ENCODE data around the gene PPBP. TPM values are rescaled to one million over a fixed set of nuclear protein-coding genes. Genes with fewer than 3 reads are reported as not detected.

The PPBP gene
- total RNA-seq, 2 donors from 2014 or later = 58.0 to 1,001 TPM

GRCh38 chr4:74014332-74014731, 26.3 kb upstream of the PPBP start:
- ATAC-seq = no peak
- H3K9me3 ChIP-seq (ENCODE audit: control insufficient read depth, low read length, poor library complexity, severe bottlenecking) = no peaks in the 10 kb centered on the region
- H3K4me1 Mint-ChIP-seq = no peaks in the 10 kb centered on the region
- H3K27ac Mint-ChIP-seq = no peak overlapping the region
- H3K4me3 Mint-ChIP-seq = no peak overlapping the region
- no peak for DNase-seq
- H3K27me3 Mint-ChIP-seq = peaks cover 4% of the 10 kb centered on the region
- H3K36me3 Mint-ChIP-seq (ENCODE audit: low read depth) = no peaks in the 10 kb centered on the region

GRCh38 chr4:74013264-74013663, 25.3 kb upstream of the PPBP start:
- Mint-ChIP-seq H3K27ac (no peak overlapping the region), H3K4me3 (no peak overlapping the region), H3K36me3 (ENCODE audit: low read depth) (no peaks in the 10 kb centered on the region), H3K4me1 (no peaks in the 10 kb centered on the region), H3K27me3 (peaks cover 4% of the 10 kb centered on the region)
- DNase-seq (no peak), ATAC-seq (no peak)
- no peaks in the 10 kb centered on the region for H3K9me3 ChIP-seq (ENCODE audit: control insufficient read depth, low read length, poor library complexity, severe bottlenecking)

- Mint-ChIP-seq H3K36me3 (ENCODE audit: low read depth) (no peaks in the 10 kb centered on the region), H3K27me3 (peaks cover 4% of the 10 kb centered on the region), H3K27ac (no peak overlapping the region), H3K4me3 (no peak overlapping the region), H3K4me1 (no peaks in the 10 kb centered on the region)
- no peak for ATAC-seq
- DNase-seq = no peak
- H3K9me3 ChIP-seq (ENCODE audit: control insufficient read depth, low read length, poor library complexity, severe bottlenecking) = no peaks in the 10 kb centered on the region
These were observed 24.1 kb upstream of the PPBP start for GRCh38 chr4:74012130-74012529.

- H3K27ac Mint-ChIP-seq = no peak overlapping the region
- H3K4me3 Mint-ChIP-seq = no peak overlapping the region
- no peaks in the 10 kb centered on the region for H3K9me3 ChIP-seq (ENCODE audit: control insufficient read depth, low read length, poor library complexity, severe bottlenecking)
- ATAC-seq (no peak), DNase-seq (no peak)
- peaks cover 4% of the 10 kb centered on the region for H3K27me3 Mint-ChIP-seq
- H3K36me3 Mint-ChIP-seq (ENCODE audit: low read depth) = no peaks in the 10 kb centered on the region
- H3K4me1 Mint-ChIP-seq = no peaks in the 10 kb centered on the region
These were observed 21.3 kb upstream of the PPBP start for GRCh38 chr4:74009307-74009706.

- no peaks in the 10 kb centered on the region for H3K4me1 Mint-ChIP-seq
- DNase-seq (no peak), ATAC-seq (no peak)
- H3K9me3 ChIP-seq (ENCODE audit: control insufficient read depth, low read length, poor library complexity, severe bottlenecking) = no peaks in the 10 kb centered on the region
- no peak overlapping the region for H3K4me3 Mint-ChIP-seq
- H3K27ac Mint-ChIP-seq = no peak overlapping the region
- H3K27me3 Mint-ChIP-seq = peaks cover 4% of the 10 kb centered on the region
- H3K36me3 Mint-ChIP-seq (ENCODE audit: low read depth) = no peaks in the 10 kb centered on the region
These were observed 18.1 kb upstream of the PPBP start for GRCh38 chr4:74006009-74006476.

- no peaks in the 10 kb centered on the region for H3K27me3 Mint-ChIP-seq
- no peaks in the 10 kb centered on the region for H3K9me3 ChIP-seq (ENCODE audit: control insufficient read depth, low read length, poor library complexity, severe bottlenecking)
- no peak for ATAC-seq
- H3K36me3 Mint-ChIP-seq (ENCODE audit: low read depth) = no peaks in the 10 kb centered on the region
- no peak for DNase-seq
- no peak overlapping the region for H3K4me3 Mint-ChIP-seq
- no peaks in the 10 kb centered on the region for H3K4me1 Mint-ChIP-seq
- H3K27ac Mint-ChIP-seq = no peak overlapping the region
These were observed 17.5 kb upstream of the PPBP start for GRCh38 chr4:74005528-74005927.

- H3K27me3 Mint-ChIP-seq = no peaks in the 10 kb centered on the region
- no peak overlapping the region for H3K4me3 Mint-ChIP-seq
- no peaks in the 10 kb centered on the region for H3K9me3 ChIP-seq (ENCODE audit: control insufficient read depth, low read length, poor library complexity, severe bottlenecking)
- H3K4me1 Mint-ChIP-seq = no peaks in the 10 kb centered on the region
- H3K27ac Mint-ChIP-seq = no peak overlapping the region
- ATAC-seq (no peak), DNase-seq (no peak)
- H3K36me3 Mint-ChIP-seq (ENCODE audit: low read depth) = no peaks in the 10 kb centered on the region
These were observed 16.7 kb upstream of the PPBP start for GRCh38 chr4:74004668-74005067.

GRCh38 chr4:74000301-74000700, 12.3 kb upstream of the PPBP start:
- no peak overlapping the region for H3K27ac Mint-ChIP-seq
- no peaks in the 10 kb centered on the region for H3K4me1 Mint-ChIP-seq
- H3K27me3 Mint-ChIP-seq = peaks cover 5% of the 10 kb centered on the region
- no peaks in the 10 kb centered on the region for H3K36me3 Mint-ChIP-seq (ENCODE audit: low read depth)
- no peak overlapping the region for H3K4me3 Mint-ChIP-seq
- DNase-seq = no peak
- no peaks in the 10 kb centered on the region for H3K9me3 ChIP-seq (ENCODE audit: control insufficient read depth, low read length, poor library complexity, severe bottlenecking)
- no peak for ATAC-seq

GRCh38 chr4:73998040-73999011, 10.3 kb upstream of the PPBP start, which contains the start of gene CXCL5:
TSS of gene CXCL5 (minus strand) at chr4:73998677. CDS start at chr4:73998581, 96 bp downstream.
- DNase-seq = no peak
- ATAC-seq = no peak
- Mint-ChIP-seq H3K4me3 (no peak within 1 kb of the TSS), H3K27me3 (peaks cover 5% of the 10 kb centered on the region), H3K27ac (no peak within 1 kb of the TSS), H3K36me3 (ENCODE audit: low read depth) (no peaks in the 10 kb centered on the region), H3K4me1 (no peaks in the 10 kb centered on the region)
- no peaks in the 10 kb centered on the region for H3K9me3 ChIP-seq (ENCODE audit: control insufficient read depth, low read length, poor library complexity, severe bottlenecking)

GRCh38 chr4:73992050-73992449, 4.1 kb upstream of the PPBP start:
- Mint-ChIP-seq H3K4me3 (no peak overlapping the region), H3K27me3 (no peaks in the 10 kb centered on the region), H3K4me1 (no peaks in the 10 kb centered on the region), H3K27ac (no peak overlapping the region), H3K36me3 (ENCODE audit: low read depth) (no peaks in the 10 kb centered on the region)
- DNase-seq (no peak), ATAC-seq (no peak)
- no peaks in the 10 kb centered on the region for H3K9me3 ChIP-seq (ENCODE audit: control insufficient read depth, low read length, poor library complexity, severe bottlenecking)

GRCh38 chr4:73991742-73992000, 3.7 kb upstream of the PPBP start:
- DNase-seq = no peak
- no peaks in the 10 kb centered on the region for H3K36me3 Mint-ChIP-seq (ENCODE audit: low read depth)
- H3K4me1 Mint-ChIP-seq = no peaks in the 10 kb centered on the region
- H3K27ac Mint-ChIP-seq = no peak overlapping the region
- no peaks in the 10 kb centered on the region for H3K9me3 ChIP-seq (ENCODE audit: control insufficient read depth, low read length, poor library complexity, severe bottlenecking)
- no peak overlapping the region for H3K4me3 Mint-ChIP-seq
- H3K27me3 Mint-ChIP-seq = no peaks in the 10 kb centered on the region
- ATAC-seq = no peak

GRCh38 chr4:73990988-73991741, 3.2 kb upstream of the PPBP start:
- no peaks in the 10 kb centered on the region for H3K4me1 Mint-ChIP-seq
- no peaks in the 10 kb centered on the region for H3K36me3 Mint-ChIP-seq (ENCODE audit: low read depth)
- ATAC-seq (no peak), DNase-seq (no peak)
- no peaks in the 10 kb centered on the region for H3K9me3 ChIP-seq (ENCODE audit: control insufficient read depth, low read length, poor library complexity, severe bottlenecking)
- no peak overlapping the region for H3K27ac Mint-ChIP-seq
- H3K4me3 Mint-ChIP-seq = no peak overlapping the region
- H3K27me3 Mint-ChIP-seq = no peaks in the 10 kb centered on the region

- Mint-ChIP-seq H3K4me3 (no peak overlapping the region), H3K27me3 (no peaks in the 10 kb centered on the region), H3K36me3 (ENCODE audit: low read depth) (no peaks in the 10 kb centered on the region), H3K27ac (no peak overlapping the region), H3K4me1 (no peaks in the 10 kb centered on the region)
- no peaks in the 10 kb centered on the region for H3K9me3 ChIP-seq (ENCODE audit: control insufficient read depth, low read length, poor library complexity, severe bottlenecking)
- ATAC-seq = no peak
- no peak for DNase-seq
These were observed 1.9 kb upstream of the PPBP start for GRCh38 chr4:73989928-73990327.
